DMS 273 treated with DMSO at 0.1 percent for 48 hours (cell line): Measurements from ENCODE around the gene ADI1.
"Not testable (repeated sequence)": the region's sequence is repeated elsewhere in the genome, so short reads cannot be mapped to it uniquely, and the experiment has no call there.

ENCODE experiments used
- DNase-seq: peaks from one replicate; lab custom pipeline; 2025; lab: John Stamatoyannopoulos, UW

ADI1 gene

GRCh38 chr2:3462493-3463104 lies 56.7 kb downstream of the ADI1 start:
- DNase-seq: no peak

- no peak for DNase-seq
Measured at GRCh38 chr2:3461801-3462492, 57.4 kb downstream of the ADI1 start.

- no peak for DNase-seq
Measured at GRCh38 chr2:3460831-3461800, 58.2 kb downstream of the ADI1 start.

- DNase-seq: no peak
Measured at GRCh38 chr2:3460156-3460555, 59.2 kb downstream of the ADI1 start.

- no peak for DNase-seq
Measured at GRCh38 chr2:3459185-3460015, 59.9 kb downstream of the ADI1 start.

GRCh38 chr2:3458396-3459184 lies 60.7 kb downstream of the ADI1 start:
- no peak for DNase-seq

- DNase-seq: no peak
Measured at GRCh38 chr2:3457524-3458395, 61.6 kb downstream of the ADI1 start.

- DNase-seq: no peak
Measured at GRCh38 chr2:3456125-3456524, 63.2 kb downstream of the ADI1 start.

- no peak for DNase-seq
Measured at GRCh38 chr2:3454802-3455201, 64.5 kb downstream of the ADI1 start.

- DNase-seq: not testable (repeated sequence)
Measured at GRCh38 chr2:3454005-3454404, 65.3 kb downstream of the ADI1 start.

- DNase-seq: no peak
Measured at GRCh38 chr2:3453190-3453999, 65.9 kb downstream of the ADI1 start.

GRCh38 chr2:3451926-3452671 lies 67.2 kb downstream of the ADI1 start:
- no peak for DNase-seq

GRCh38 chr2:3451169-3451568 lies 68.2 kb downstream of the ADI1 start:
- no peak for DNase-seq

GRCh38 chr2:3450385-3451010 lies 68.8 kb downstream of the ADI1 start:
- no peak for DNase-seq

GRCh38 chr2:3449936-3450335 lies 69.4 kb downstream of the ADI1 start:
- DNase-seq: no peak

GRCh38 chr2:3449086-3449485 lies 70.2 kb downstream of the ADI1 start:
- no peak for DNase-seq

GRCh38 chr2:3448441-3448911 lies 70.9 kb downstream of the ADI1 start:
- DNase-seq: not testable (repeated sequence)
